Keratinocyte (primary cell): Measurements from ENCODE around the gene ANO2.

Experiments used
- CTCF ChIP-seq, 3 experiments: IDR thresholded peaks in 1 of 3; conservative IDR thresholded peaks in 1 of 3; optimal IDR thresholded peaks in 1 of 3; 2 replicates in 2 of 3; 3 replicates in 1 of 3; pipeline versions ENCODE3 to v1.5.1; 2011; ENCODE audit warnings: low read length in 3 of 3, mild to moderate bottlenecking in 3 of 3, moderate library complexity in 2 of 3, control low read depth in 1 of 3, inconsistent platforms in 1 of 3; ENCODE audit not compliant: insufficient read depth in 2 of 3; ENCODE audit errors: extremely low read depth in 1 of 3
- EZH2 ChIP-seq: IDR thresholded peaks from one replicate; pipeline ENCODE4 v1.6.1; 2012; ENCODE audit warnings: inconsistent platforms, mild to moderate bottlenecking, low read length, moderate library complexity

- TF ChIP-seq CTCF (optimal IDR thresholded peaks at IDR 0.05 in 1 of 3, IDR thresholded peaks at IDR 0.05 in 1 of 3, conservative IDR thresholded peaks at IDR 0.05 in 1 of 3; ENCODE audit: extremely low read depth in 1 of 3, insufficient read depth in 2 of 3, low read length in 3 of 3): peak; percentile 83 to 93 (median 84)
- TF ChIP-seq EZH2: no peak
These were observed 20.9 kb upstream of the ANO2 start for GRCh38 chr12:5965950-5966383.
